HepG2 (cell line): ENCODE results near the gene CPAMD8. TPM values are rescaled to one million over a fixed set of nuclear protein-coding genes. Genes with fewer than 3 reads are reported as not detected.
A peak's percentile ranks its signal among the peaks of the same experiment; 100 is the strongest.
"Not testable (repeated sequence)": the region's sequence is repeated elsewhere in the genome, so short reads cannot be mapped to it uniquely, and the experiment has no call there.

Experiments used
- ATAC-seq: fragments of 200-7000 bp; cut with Tn5 transposase; 3 replicates; pipeline ENCODE4 v1.9.1; 2020; ENCODE audit warnings: mild to moderate bottlenecking, moderate library complexity
- BruUV-seq: library from RNA; stranded (reverse); fragments of 400-500 nt; replicated peaks from 2 replicates; lab custom pipeline; 2021; lab: Mats Ljungman, UMichigan
- CTCF ChIA-PET: fragments of 300-600 bp; formaldehyde crosslinking; extraction: SDS; loops from one replicate; lab custom pipeline; 2021; ENCODE audit warnings: low total read pairs, inconsistent platforms, low intra/inter-chr PET ratio; lab: Yijun Ruan, JAX
- POLR2A ChIA-PET: fragments of 350-600 bp; sonication (Branson Sonifier 250); formaldehyde crosslinking; loops from one replicate; lab custom pipeline; 2020; ENCODE audit warnings: antibody characterized with exemption, inconsistent platforms; lab: Yijun Ruan, JAX
- DNase-seq: peaks from one replicate; pipeline ENCODE4 v3.0.0-alpha.2; 2015; ENCODE audit warnings: low spot score
- FAIRE-seq: peaks from 3 replicates; lab custom pipeline; 2011; peaks lifted over from hg19 to GRCh38; lab: Jason Lieb, UNC
- H2AFZ ChIP-seq: one replicate; pipeline ENCODE4 v1.6.1; 2011; ENCODE audit warnings: low read length, inconsistent platforms
- H3K27ac ChIP-seq: fragments of 300-600 bp; 3 replicates; pipeline ENCODE4 v1.8.0; 2011; ENCODE audit warnings: mixed run types, mild to moderate bottlenecking, mixed read lengths, low read length, inconsistent platforms; ENCODE audit not compliant: insufficient read depth; ENCODE audit errors: extremely low read length
- H3K27me3 ChIP-seq, 2 experiments: fragments of 200-600 bp in 1 of 2; 2 replicates in 1 of 2; 3 replicates in 1 of 2; pipeline versions ENCODE4 v1.6.0 to v1.8.0; 2011; ENCODE audit warnings: low read length in 2 of 2, mild to moderate bottlenecking in 2 of 2, moderate library complexity in 2 of 2, inconsistent platforms in 1 of 2; ENCODE audit not compliant: insufficient read depth in 2 of 2, control insufficient read depth in 1 of 2
- H3K36me3 ChIP-seq, 2 experiments: fragments of 200-600 bp in 1 of 2; replicated peaks in 1 of 2; 2 replicates in 1 of 2; 3 replicates in 1 of 2; pipeline versions ENCODE4 v1.5.1 to v1.8.0; 2011; ENCODE audit warnings: low read length in 2 of 2, inconsistent platforms in 1 of 2; ENCODE audit not compliant: insufficient read depth in 2 of 2, control insufficient read depth in 1 of 2
- H3K4me1 ChIP-seq: 2 replicates; pipeline ENCODE4 v1.5.1; 2012; ENCODE audit warnings: low read length, inconsistent platforms; ENCODE audit not compliant: insufficient read depth
- H3K4me2 ChIP-seq: 2 replicates; pipeline ENCODE4 v1.6.0; 2011; ENCODE audit warnings: low read depth, low read length, inconsistent platforms
- H3K4me3 ChIP-seq, 3 experiments: fragments of 200-600 bp in 1 of 3; sonication (generic), shearing (Covaris generic) in 1 of 3; replicated peaks in 1 of 3; 2 replicates each; pipeline ENCODE4 v1.5.1; 2011 to 2016; ENCODE audit warnings: low read length in 3 of 3, inconsistent platforms in 2 of 3, low read depth in 2 of 3, mild to moderate bottlenecking in 2 of 3, control low read depth in 1 of 3, mixed read lengths in 1 of 3; ENCODE audit not compliant: insufficient read depth in 1 of 3
- H3K79me2 ChIP-seq: one replicate; pipeline ENCODE4 v1.6.1; 2011; ENCODE audit warnings: low read length, inconsistent platforms; ENCODE audit not compliant: insufficient read depth
- H3K9ac ChIP-seq: 2 replicates; pipeline ENCODE4 v1.6.0; 2011; ENCODE audit warnings: mild to moderate bottlenecking, low read depth, low read length, inconsistent platforms; ENCODE audit not compliant: insufficient read depth
- H3K9me3 ChIP-seq: 2 replicates; pipeline ENCODE4 v1.5.1; 2012; ENCODE audit warnings: mild to moderate bottlenecking, low read length
- H4K20me1 ChIP-seq: 2 replicates; pipeline ENCODE4 v1.6.0; 2011; ENCODE audit warnings: inconsistent platforms, mild to moderate bottlenecking, low read length, moderate library complexity; ENCODE audit not compliant: insufficient read depth
- GABPA ChIP-seq, 2 experiments: IDR thresholded peaks; 2 replicates each; pipeline ENCODE4 v1.6.1; 2011 to 2016; ENCODE audit warnings: low read depth in 2 of 2, low read length in 1 of 2, missing biosample characterization in 1 of 2, missing genetic modification characterization in 1 of 2
- GABPB1 ChIP-seq: IDR thresholded peaks from 2 replicates; pipeline ENCODE4 v1.6.1; 2016; ENCODE audit warnings: mild to moderate bottlenecking, missing genetic modification reagents, moderate library complexity, missing compliant biosample characterization
- NR2C2 ChIP-seq: sonication (generic); formaldehyde crosslinking; IDR thresholded peaks from 2 replicates; pipeline ENCODE4 v1.4.0; 2020; ENCODE audit warnings: missing genetic modification reagents, mild to moderate bottlenecking, moderate library complexity, borderline replicate concordance
- SALL1 ChIP-seq: sonication (generic); formaldehyde crosslinking; IDR thresholded peaks from 2 replicates; pipeline ENCODE4 v1.8.0; 2022; ENCODE audit warnings: mild to moderate bottlenecking, missing genetic modification reagents
- WGBS: methylation state at CpG from one replicate; pipeline ENCODE4 v1.1.6; 2017; ENCODE audit warnings: low lambda C conversion rate; 5-methylcytosine and 5-hydroxymethylcytosine counted together
- in situ Hi-C: cut with HindIII; loops from 2 replicates; pipeline ENCODE4 v1.10.0; 2017; ENCODE audit warnings: low pct_unique_long_range_greater_than_20kb; ENCODE audit not compliant: extremely low pct_ligation_motif_present
- intact Hi-C: fragments of 100-400 bp; cut with micrococcal nuclease; formaldehyde crosslinking; loops from one replicate; pipeline ENCODE4 v1.10.0; 2022; ENCODE audit not compliant: unreplicated experiment
- polyA plus RNA-seq, 8 experiments: library from polyadenylated mRNA; depleted of rRNA in 3 of 8; stranded (reverse) in 7 of 8; unstranded in 1 of 8; fragments of >200 nt; fragmentation: Illumina TruSeq in 4 of 8; extraction: Trizol in 4 of 8; gene quantifications; 2 replicates each; pipeline versions ENCODE4 v1.2.1 to v1.2.3, GENCODE V29; 2011 to 2016; ENCODE audit warnings: low read depth in 4 of 8, missing spikeins in 1 of 8, mixed read lengths in 1 of 8; ENCODE audit not compliant: insufficient read depth in 1 of 8
- total RNA-seq, 5 experiments: library from RNA; depleted of rRNA; stranded (reverse); fragments of >200 nt; fragmentation: Illumina TruSeq; extraction: Trizol; gene quantifications; 2 replicates each; pipeline ENCODE4 v1.2.3, GENCODE V29; 2016; ENCODE audit warnings: low read depth in 1 of 5
- TF ChIP-seq, protein P1 (sequence below): sonication (generic); formaldehyde crosslinking; IDR thresholded peaks from 2 replicates; pipeline ENCODE4 v1.5.1; 2020; ENCODE audit warnings: mild to moderate bottlenecking, missing genetic modification reagents, moderate library complexity

Gene CPAMD8
- total and polyA plus RNA-seq, 2 of the 13 experiments (the other 11 are each of a cell fraction or from before 2014, with no cell fraction given) = 0.29 to 0.34 TPM

DNA sequence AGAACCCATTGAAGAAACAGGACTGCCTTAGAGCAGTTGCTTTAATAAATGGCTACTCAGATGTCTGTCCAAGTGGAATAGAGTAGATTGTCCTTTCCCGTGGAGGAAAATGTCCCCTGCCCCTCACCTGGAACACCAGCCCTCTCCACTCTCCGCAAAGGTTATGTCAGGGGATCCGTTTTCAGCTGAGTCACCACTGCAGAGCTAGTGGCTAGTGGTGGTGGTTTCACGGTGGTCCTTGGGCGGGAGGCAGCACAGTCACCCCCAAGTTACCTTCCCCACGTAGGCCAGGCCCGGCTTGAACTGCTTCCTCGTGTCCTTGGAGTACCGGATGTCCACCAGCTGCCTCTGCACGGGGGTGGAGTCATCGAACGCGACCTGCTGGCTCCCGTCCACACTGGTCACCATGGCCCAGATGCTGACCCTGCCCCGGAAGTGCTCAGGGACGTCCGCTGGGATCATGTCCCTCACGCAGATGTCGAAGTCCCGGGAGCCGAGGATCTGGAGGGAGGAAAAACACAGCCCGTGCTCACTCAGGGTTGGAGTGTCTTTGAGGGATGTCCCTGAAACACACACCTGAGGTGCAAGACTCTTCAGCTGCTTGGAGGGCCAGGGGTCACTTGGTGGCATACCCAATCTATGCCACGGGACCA lies 29.6 kb downstream of the CPAMD8 start:
- DNase-seq; H3K27me3 ChIP-seq; H4K20me1 ChIP-seq; H3K4me1 ChIP-seq; H3K4me3 ChIP-seq; intact Hi-C loops; H3K79me2 ChIP-seq; H3K36me3 ChIP-seq; H2AFZ ChIP-seq; CTCF ChIA-PET; H3K9ac ChIP-seq; BruUV-seq; ATAC-seq; H3K9me3 ChIP-seq; POLR2A ChIA-PET; H3K27ac ChIP-seq; in situ Hi-C loops; FAIRE-seq; TF ChIP-seq GABPA (IDR thresholded peaks at IDR 0.05; ENCODE audit: low read depth, low read length): not testable (repeated sequence)
- H3K4me2 ChIP-seq = peak overlapping the region; percentile 36; the same call in 1 of the 2 replicates
- WGBS = 31% methylated on average over 9 of the region's 23 CpGs
- TF ChIP-seq SALL1 (CRISPR knock-in tag) = peak; percentile 15; the same call in 1 of the 2 replicates
- TF ChIP-seq GABPA (CRISPR knock-in tag; IDR thresholded peaks at IDR 0.05; ENCODE audit: low read depth) = peak; percentile 82
- TF ChIP-seq NR2C2 (CRISPR knock-in tag) = peak; percentile 93
- TF ChIP-seq, protein P1, sequence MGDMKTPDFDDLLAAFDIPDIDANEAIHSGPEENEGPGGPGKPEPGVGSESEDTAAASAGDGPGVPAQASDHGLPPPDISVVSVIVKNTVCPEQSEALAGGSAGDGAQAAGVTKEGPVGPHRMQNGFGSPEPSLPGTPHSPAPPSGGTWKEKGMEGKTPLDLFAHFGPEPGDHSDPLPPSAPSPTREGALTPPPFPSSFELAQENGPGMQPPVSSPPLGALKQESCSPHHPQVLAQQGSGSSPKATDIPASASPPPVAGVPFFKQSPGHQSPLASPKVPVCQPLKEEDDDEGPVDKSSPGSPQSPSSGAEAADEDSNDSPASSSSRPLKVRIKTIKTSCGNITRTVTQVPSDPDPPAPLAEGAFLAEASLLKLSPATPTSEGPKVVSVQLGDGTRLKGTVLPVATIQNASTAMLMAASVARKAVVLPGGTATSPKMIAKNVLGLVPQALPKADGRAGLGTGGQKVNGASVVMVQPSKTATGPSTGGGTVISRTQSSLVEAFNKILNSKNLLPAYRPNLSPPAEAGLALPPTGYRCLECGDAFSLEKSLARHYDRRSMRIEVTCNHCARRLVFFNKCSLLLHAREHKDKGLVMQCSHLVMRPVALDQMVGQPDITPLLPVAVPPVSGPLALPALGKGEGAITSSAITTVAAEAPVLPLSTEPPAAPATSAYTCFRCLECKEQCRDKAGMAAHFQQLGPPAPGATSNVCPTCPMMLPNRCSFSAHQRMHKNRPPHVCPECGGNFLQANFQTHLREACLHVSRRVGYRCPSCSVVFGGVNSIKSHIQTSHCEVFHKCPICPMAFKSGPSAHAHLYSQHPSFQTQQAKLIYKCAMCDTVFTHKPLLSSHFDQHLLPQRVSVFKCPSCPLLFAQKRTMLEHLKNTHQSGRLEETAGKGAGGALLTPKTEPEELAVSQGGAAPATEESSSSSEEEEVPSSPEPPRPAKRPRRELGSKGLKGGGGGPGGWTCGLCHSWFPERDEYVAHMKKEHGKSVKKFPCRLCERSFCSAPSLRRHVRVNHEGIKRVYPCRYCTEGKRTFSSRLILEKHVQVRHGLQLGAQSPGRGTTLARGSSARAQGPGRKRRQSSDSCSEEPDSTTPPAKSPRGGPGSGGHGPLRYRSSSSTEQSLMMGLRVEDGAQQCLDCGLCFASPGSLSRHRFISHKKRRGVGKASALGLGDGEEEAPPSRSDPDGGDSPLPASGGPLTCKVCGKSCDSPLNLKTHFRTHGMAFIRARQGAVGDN = peak; percentile 60
- TF ChIP-seq GABPB1 (CRISPR knock-in tag) = peak; percentile 81
